ENCODE measurements around the gene ANKRD22.

- no peak for TF ChIP-seq REST (IDR thresholded peaks at IDR 0.05; ENCODE audit: borderline replicate concordance)
- TF ChIP-seq REST (CRISPR knock-in tag; IDR thresholded peaks at IDR 0.05; ENCODE audit: low read depth) = no peak
- no peak for TF ChIP-seq SOX6 (IDR thresholded peaks at IDR 0.05)
- no peak for TF ChIP-seq SMC3 (conservative IDR thresholded peaks at IDR 0.05; ENCODE audit: insufficient read depth, low read depth, low read length)
- no peak for TF ChIP-seq CCAR2 (IDR thresholded peaks at IDR 0.05; ENCODE audit: low read depth, low read length)
- TF ChIP-seq CEBPB (tag; IDR thresholded peaks at IDR 0.05) = no peak
- TF ChIP-seq, protein P1, sequence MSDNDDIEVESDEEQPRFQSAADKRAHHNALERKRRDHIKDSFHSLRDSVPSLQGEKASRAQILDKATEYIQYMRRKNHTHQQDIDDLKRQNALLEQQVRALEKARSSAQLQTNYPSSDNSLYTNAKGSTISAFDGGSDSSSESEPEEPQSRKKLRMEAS (CRISPR knock-in tag; IDR thresholded peaks at IDR 0.05) = no peak
Measured at GRCh38 chr10:88805924-88806323, 45.7 kb downstream of the ANKRD22 start.

Measured in K562 (cell line).